ENCODE measurements around the gene CXXC5.

The CXXC5 gene

DNA sequence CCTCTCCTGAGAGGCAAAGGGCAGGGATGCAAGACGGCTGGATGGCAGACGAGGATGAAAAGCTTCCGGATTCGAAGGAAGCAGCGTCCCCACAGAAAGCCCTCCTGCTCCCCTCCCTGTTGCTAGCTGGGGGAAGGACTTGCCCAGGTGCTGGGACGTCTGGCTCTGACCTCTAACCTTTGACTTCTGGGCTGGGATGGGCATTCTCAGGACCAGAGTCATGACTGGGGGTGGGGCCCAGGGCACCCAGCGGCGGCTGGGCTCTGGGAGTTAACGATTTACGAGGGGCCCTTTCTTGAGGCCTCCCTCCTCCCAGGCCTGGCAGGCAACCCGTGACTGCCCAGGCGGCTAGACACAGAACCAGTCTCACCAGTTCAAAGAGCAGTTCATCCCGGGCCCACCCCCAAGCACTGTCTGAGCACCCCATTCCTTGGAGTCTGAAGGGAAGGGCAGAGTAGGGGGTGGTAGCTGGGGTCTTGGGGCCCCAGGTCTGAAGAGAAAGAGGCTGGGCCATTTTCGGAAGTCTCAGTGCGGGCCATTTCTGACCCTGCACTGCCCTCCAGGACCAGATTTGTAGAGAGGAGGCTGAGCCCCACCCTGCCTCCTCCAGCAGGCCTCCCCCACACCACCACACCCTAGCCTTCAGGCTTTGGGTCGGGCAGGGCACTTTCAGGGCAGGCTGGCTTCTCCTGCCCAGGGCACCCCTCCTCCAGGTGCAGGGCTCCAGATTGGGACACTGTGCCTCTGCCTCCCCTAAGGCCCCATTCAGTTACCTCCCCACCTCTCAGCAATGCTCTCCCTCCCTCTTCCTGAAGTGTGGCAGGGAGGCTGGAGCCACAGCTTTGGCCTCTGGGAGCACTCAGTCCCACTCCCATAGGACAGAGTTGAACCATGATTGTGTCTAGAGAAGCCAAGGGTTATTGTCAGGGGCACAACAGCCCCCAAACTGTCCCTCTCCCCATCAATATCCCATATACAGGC is 5.0 kb upstream of the CXXC5 start:
- H3K4me3 ChIP-seq (ENCODE audit: control insufficient read depth, low read depth, low read length), result no peak overlapping the region
- DNase-seq (ENCODE audit: low read depth), result no peak
- TF ChIP-seq, protein P1, sequence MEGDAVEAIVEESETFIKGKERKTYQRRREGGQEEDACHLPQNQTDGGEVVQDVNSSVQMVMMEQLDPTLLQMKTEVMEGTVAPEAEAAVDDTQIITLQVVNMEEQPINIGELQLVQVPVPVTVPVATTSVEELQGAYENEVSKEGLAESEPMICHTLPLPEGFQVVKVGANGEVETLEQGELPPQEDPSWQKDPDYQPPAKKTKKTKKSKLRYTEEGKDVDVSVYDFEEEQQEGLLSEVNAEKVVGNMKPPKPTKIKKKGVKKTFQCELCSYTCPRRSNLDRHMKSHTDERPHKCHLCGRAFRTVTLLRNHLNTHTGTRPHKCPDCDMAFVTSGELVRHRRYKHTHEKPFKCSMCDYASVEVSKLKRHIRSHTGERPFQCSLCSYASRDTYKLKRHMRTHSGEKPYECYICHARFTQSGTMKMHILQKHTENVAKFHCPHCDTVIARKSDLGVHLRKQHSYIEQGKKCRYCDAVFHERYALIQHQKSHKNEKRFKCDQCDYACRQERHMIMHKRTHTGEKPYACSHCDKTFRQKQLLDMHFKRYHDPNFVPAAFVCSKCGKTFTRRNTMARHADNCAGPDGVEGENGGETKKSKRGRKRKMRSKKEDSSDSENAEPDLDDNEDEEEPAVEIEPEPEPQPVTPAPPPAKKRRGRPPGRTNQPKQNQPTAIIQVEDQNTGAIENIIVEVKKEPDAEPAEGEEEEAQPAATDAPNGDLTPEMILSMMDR (IDR thresholded peaks at IDR 0.05; ENCODE audit: control insufficient read depth, insufficient read depth, low read depth, low read length, missing control alignments), result no peak

DNA sequence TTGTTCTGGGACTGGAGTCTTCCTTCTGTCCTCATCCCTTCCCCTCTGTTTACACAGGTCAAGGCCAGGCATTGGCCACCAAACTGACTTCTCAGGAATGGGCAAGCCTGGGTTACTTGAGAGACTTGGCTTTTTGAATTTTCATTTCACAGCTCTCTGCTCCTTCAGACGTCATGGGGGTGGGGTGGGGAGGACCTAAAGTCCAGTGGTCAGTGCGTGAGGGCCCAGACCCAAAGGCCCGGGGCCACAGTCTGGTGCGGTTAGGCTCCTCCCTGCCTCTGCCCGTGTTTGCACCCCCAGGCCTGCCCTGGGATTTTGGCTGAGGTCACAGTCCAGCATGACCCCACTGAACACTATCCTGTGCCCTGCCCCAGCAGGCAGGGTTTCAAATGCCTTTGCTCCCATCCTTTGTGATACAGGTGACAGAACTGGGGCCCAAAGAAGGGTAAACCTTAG is 4.1 kb upstream of the CXXC5 start:
- no peak for DNase-seq (ENCODE audit: low read depth)
- no peak overlapping the region for H3K4me3 ChIP-seq (ENCODE audit: control insufficient read depth, low read depth, low read length)
- TF ChIP-seq, protein P1 (IDR thresholded peaks at IDR 0.05; ENCODE audit: control insufficient read depth, insufficient read depth, low read depth, low read length, missing control alignments), result no peak

DNA sequence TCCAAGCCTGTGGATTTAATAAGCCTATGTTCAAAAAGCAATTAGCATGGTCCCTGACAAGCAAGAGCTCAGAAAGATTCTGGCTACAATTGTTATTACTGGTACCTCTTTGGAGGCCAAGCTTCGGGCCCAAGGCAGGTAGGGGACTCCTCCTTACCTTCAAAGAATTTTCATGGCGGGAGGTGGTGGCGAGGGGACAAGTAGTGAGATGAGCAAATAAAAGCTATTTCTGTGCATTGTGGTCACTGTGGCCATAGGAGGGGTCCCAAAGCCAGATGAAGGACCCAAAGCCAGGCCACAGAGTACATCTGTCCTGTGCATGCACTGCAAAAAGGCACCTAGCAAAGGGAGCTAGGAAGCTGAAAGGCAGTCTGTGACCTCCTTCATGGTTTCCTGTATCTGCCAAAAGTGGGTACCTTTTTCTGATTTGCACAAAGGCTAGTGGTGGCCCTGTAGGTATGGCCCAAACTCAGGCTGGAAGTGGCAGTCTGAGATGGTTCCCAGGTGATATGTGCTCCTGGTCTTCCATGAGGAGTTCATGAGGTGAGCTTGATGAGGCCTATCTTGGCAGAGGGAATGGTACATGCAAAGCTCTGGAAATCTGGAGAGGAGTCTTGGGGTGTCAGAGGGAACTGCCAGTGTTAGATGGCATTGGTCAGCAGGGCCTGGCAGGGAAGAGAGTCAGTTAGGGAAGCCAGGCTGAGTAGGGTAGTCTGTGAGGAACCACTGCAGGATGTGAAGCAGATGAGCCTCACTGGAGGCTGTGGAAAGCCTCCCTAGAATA is 3.3 kb upstream of the CXXC5 start:
- no peak for DNase-seq (ENCODE audit: low read depth)
- TF ChIP-seq, protein P1 (IDR thresholded peaks at IDR 0.05; ENCODE audit: control insufficient read depth, insufficient read depth, low read depth, low read length, missing control alignments), result no peak
- H3K4me3 ChIP-seq (ENCODE audit: control insufficient read depth, low read depth, low read length), result no peak overlapping the region

DNA sequence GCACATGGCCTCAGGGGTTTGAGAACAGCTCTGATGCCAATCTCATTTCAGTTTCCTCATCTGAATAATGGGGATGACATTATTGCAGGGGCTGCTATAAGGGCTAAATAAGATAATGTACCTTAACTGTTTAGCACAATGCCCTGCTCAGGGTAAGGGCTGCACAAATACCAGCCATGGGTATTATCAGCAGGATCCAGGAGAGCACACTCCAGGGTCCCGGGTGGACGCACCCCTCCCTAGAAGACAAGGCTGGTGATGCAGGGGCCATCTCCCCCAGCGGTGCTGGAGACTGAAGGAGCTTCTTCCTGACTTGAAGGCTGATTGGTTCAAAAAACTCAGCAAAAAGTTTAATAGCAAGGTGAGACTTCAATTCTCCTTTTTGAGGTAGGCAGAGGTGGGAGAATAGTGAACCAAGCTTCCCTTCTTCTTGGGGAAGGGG is 2.7 kb upstream of the CXXC5 start:
- H3K4me3 ChIP-seq (ENCODE audit: control insufficient read depth, low read depth, low read length), result no peak overlapping the region
- DNase-seq (ENCODE audit: low read depth), result no peak
- TF ChIP-seq, protein P1 (IDR thresholded peaks at IDR 0.05; ENCODE audit: control insufficient read depth, insufficient read depth, low read depth, low read length, missing control alignments), result no peak

DNA sequence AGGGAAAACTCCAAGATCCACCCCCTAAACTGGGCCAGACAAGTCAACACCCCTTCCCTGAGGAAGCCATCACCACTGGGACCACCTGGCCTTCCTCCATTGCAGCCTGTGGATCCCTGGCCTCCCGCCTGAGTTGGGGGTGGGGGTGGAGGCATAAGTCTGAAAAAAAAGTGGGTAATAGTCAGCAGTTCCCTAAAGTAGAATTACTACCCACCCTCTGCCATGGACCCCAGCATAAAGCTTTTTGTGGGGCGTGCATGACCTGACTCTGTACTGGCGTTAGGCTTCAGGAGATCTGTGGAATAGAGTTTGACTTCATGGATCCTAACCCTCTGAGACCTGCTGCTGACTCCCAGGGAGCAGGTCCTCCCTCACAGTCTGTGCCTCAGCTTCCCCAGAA is 2.0 kb upstream of the CXXC5 start:
- TF ChIP-seq, protein P1 (IDR thresholded peaks at IDR 0.05; ENCODE audit: control insufficient read depth, insufficient read depth, low read depth, low read length, missing control alignments), result no peak
- DNase-seq (ENCODE audit: low read depth), result no peak
- H3K4me3 ChIP-seq (ENCODE audit: control insufficient read depth, low read depth, low read length), result no peak overlapping the region

DNA sequence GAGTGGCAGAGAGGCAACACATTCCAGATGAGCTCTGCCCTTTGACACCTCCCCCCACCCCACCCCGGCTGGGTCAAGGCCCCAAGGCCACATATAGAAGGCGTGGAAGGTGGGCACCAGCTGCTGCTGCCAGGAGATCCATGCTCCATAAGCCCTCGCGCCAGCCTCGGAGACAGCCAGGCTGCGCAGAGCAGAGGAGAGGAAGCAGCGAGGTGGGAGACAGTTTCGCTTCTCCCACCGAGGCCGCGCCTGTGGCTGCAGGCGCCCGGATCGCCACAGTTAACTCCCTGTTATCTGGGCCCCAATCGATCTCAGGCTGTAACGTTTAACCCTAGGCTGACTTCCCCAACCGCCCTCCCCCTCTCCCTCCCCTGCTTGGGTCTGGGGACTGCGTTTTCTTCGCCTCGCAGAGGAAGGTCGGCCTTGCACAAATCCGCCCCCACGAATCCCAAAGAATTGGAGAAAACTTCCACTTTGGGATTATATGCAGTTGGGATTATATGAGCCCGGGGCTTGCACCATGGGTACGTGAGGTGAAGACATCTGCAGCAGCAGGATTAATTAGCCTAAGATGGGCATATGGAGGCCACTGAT is 1.1 kb upstream of the CXXC5 start:
- no peak for DNase-seq (ENCODE audit: low read depth)
- TF ChIP-seq, protein P1 (IDR thresholded peaks at IDR 0.05; ENCODE audit: control insufficient read depth, insufficient read depth, low read depth, low read length, missing control alignments), result no peak
- no peak overlapping the region for H3K4me3 ChIP-seq (ENCODE audit: control insufficient read depth, low read depth, low read length)

Data from AG09309 (cell line).